Liver (tissue), 3 donors: ENCODE data around the gene SIRT7.

Source experiments
- GABPA ChIP-seq, 2 donors: IDR thresholded peaks in 1 of 2; conservative IDR thresholded peaks in 1 of 2; 2 replicates each; pipeline ENCODE4 v1.6.1; 2016; ENCODE audit warnings: antibody characterized with exemption in 2 of 2, mild to moderate bottlenecking in 1 of 2, moderate library complexity in 1 of 2
- HNF4G ChIP-seq: IDR thresholded peaks from 2 replicates; pipeline ENCODE4 v1.6.1; 2016; ENCODE audit warnings: antibody characterized with exemption
- TF ChIP-seq, protein P1 (sequence below): fragments of 150-350 bp; IDR thresholded peaks from 2 replicates; pipeline ENCODE4 v1.5.1; 2017; ENCODE audit warnings: improper control_type of control experiment, low read depth, low read length; ENCODE audit not compliant: missing input control
- donor health status: healthy.
- donor health status: healthy.

GRCh38 chr17:81867170-81867990 is 50.6 kb downstream of the SIRT7 start:
- TF ChIP-seq, protein P1, sequence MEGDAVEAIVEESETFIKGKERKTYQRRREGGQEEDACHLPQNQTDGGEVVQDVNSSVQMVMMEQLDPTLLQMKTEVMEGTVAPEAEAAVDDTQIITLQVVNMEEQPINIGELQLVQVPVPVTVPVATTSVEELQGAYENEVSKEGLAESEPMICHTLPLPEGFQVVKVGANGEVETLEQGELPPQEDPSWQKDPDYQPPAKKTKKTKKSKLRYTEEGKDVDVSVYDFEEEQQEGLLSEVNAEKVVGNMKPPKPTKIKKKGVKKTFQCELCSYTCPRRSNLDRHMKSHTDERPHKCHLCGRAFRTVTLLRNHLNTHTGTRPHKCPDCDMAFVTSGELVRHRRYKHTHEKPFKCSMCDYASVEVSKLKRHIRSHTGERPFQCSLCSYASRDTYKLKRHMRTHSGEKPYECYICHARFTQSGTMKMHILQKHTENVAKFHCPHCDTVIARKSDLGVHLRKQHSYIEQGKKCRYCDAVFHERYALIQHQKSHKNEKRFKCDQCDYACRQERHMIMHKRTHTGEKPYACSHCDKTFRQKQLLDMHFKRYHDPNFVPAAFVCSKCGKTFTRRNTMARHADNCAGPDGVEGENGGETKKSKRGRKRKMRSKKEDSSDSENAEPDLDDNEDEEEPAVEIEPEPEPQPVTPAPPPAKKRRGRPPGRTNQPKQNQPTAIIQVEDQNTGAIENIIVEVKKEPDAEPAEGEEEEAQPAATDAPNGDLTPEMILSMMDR: no peak
- TF ChIP-seq GABPA (IDR thresholded peaks at IDR 0.05 in 1 of 2, conservative IDR thresholded peaks at IDR 0.05 in 1 of 2): no peak
- TF ChIP-seq HNF4G: no peak
